ENCODE data around the gene FLVCR2.

The FLVCR2 gene

DNA sequence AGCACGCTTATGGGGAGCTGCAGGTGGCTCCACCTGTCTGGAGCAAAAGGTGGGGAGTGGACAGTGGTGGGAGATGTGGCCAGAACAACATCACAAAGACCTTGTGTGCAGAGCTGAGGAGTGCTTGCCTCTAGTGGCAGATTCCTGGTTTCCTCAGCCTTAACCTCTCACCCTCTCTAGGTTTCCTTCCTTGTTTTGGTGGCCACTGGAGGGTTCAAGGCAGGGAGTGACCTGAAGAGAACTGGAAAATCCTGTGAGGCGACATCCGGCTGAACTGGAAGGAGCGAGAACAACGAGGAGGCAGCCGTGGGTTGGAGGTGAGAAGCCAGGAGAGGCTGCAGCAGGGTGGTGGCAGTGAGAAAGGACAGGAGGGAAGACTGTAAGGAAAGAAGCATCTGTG lies 6.3 kb upstream of the FLVCR2 start:
- no peak overlapping the region for H3K27ac ChIP-seq (ENCODE audit: low read length)
- H3K9me3 ChIP-seq (ENCODE audit: control insufficient read depth in 1 of 2, low read length in 2 of 2): no peaks in the 10 kb centered on the region
- H3K27me3 ChIP-seq (ENCODE audit: low read depth, low read length): no peaks in the 10 kb centered on the region
- H3K4me1 ChIP-seq (ENCODE audit: control insufficient read depth in 1 of 2, insufficient read depth in 2 of 2, low read length in 2 of 2): no peaks in the 10 kb centered on the region
- H3K36me3 ChIP-seq (ENCODE audit: control insufficient read depth in 1 of 2, insufficient read depth in 2 of 2, low read length in 2 of 2): no peaks in the 10 kb centered on the region
- H3K4me3 ChIP-seq (ENCODE audit: low read depth in 1 of 2, low read length in 2 of 2): no peak overlapping the region

DNA sequence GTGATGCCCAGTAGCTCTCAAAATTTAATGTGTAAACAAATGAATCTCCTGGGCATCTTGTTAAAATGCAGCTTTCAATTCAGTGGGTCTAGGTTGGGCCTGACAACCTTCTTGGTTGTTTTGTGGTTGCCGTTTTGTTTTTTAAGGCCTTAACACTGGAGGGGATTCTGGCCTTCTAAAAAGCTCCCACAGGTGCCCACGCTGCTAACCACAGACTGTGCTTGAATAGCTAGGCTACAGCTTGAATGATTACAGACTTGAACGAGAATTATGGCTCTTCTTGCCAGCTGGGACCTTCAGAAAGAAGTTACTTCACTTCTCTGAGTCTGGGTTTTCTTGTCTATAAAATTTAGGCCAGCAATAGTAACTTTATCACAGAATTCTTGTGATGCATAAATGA lies 1.3 kb upstream of the FLVCR2 start:
- Histone ChIP-seq H3K36me3 (ENCODE audit: control insufficient read depth in 1 of 2, insufficient read depth in 2 of 2, low read length in 2 of 2) (no peaks in the 10 kb centered on the region), H3K4me1 (ENCODE audit: control insufficient read depth in 1 of 2, insufficient read depth in 2 of 2, low read length in 2 of 2) (peaks cover 9 to 12% of the 10 kb centered on the region in 2 donors), H3K9me3 (ENCODE audit: control insufficient read depth in 1 of 2, low read length in 2 of 2) (no peaks in the 10 kb centered on the region), H3K27ac (ENCODE audit: low read length) (no peak overlapping the region), H3K4me3 (ENCODE audit: low read depth in 1 of 2, low read length in 2 of 2) (no peak overlapping the region), H3K27me3 (ENCODE audit: low read depth, low read length) (no peaks in the 10 kb centered on the region)

DNA sequence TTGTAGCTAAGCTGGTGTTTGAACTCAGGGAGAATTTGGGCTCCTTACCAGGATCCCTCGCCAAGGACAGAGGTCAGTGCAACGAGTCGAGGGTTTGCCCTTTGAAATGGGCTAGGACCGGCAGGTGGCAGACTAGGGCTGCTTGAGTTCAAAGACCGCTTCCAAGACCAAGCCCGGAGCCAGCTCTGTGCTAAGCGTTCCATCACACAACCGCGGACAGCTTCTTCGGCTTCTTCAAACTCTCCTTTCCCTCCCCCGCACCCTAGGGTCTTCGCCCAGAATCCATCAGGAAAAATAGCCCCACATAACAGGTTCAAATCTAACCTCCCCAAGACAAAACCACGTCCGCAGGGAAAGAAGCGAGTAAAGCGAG lies 705 bp upstream of the FLVCR2 start:
- Histone ChIP-seq H3K27ac (ENCODE audit: low read length) (peak overlapping the region; percentile 80), H3K4me1 (ENCODE audit: control insufficient read depth in 1 of 2, insufficient read depth in 2 of 2, low read length in 2 of 2) (peaks cover 9 to 12% of the 10 kb centered on the region in 2 donors), H3K9me3 (ENCODE audit: control insufficient read depth in 1 of 2, low read length in 2 of 2) (no peaks in the 10 kb centered on the region), H3K36me3 (ENCODE audit: control insufficient read depth in 1 of 2, insufficient read depth in 2 of 2, low read length in 2 of 2) (no peaks in the 10 kb centered on the region), H3K4me3 (ENCODE audit: low read depth in 1 of 2, low read length in 2 of 2) (peak overlapping the region; percentile 74 to 77), H3K27me3 (ENCODE audit: low read depth, low read length) (no peaks in the 10 kb centered on the region)

DNA sequence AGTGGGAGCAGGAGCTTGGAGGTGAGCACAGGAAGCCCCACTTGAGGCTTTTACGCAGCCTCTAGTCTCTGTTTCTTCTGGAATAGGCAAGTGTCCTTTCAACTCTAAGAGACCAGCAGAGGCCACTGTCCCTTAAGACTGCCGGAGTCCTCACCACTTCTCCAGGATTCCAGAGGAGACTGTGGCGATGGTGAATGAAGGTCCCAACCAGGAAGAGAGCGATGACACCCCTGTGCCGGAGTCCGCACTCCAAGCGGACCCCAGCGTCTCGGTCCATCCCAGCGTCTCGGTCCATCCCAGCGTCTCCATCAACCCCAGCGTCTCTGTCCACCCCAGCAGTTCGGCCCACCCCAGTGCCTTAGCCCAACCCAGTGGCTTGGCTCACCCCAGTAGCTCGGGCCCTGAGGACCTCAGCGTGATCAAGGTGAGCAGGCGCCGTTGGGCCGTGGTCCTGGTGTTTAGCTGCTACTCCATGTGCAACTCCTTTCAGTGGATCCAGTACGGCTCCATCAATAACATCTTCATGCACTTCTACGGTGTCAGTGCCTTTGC lies 442 bp downstream of the FLVCR2 start:
- Histone ChIP-seq H3K27ac (ENCODE audit: low read length) (peak overlapping the region; percentile 61), H3K27me3 (ENCODE audit: low read depth, low read length) (no peaks in the 10 kb centered on the region), H3K4me3 (ENCODE audit: low read depth in 1 of 2, low read length in 2 of 2) (peak overlapping the region; percentile 63 to 74), H3K36me3 (ENCODE audit: control insufficient read depth in 1 of 2, insufficient read depth in 2 of 2, low read length in 2 of 2) (no peaks in the 10 kb centered on the region), H3K4me1 (ENCODE audit: control insufficient read depth in 1 of 2, insufficient read depth in 2 of 2, low read length in 2 of 2) (peaks cover 9 to 12% of the 10 kb centered on the region in 2 donors), H3K9me3 (ENCODE audit: control insufficient read depth in 1 of 2, low read length in 2 of 2) (no peaks in the 10 kb centered on the region)

DNA sequence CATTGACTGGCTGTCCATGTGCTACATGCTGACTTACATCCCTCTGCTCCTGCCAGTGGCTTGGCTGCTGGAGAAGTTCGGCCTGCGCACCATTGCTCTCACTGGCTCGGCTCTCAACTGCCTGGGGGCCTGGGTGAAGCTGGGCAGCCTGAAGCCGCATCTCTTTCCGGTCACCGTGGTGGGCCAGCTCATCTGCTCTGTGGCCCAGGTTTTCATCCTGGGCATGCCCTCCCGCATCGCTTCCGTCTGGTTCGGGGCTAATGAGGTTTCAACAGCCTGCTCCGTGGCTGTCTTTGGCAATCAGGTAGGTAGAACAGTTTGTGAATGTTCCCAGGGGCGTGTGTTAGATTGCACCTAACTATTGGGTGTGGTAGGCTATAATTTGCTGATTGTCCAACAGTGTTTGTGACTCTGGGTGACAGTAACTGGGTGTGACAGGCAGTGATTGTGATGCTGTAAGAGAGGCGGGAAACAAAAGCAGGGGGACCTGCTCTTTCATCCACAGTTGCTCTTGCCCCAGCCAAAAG lies 981 bp downstream of the FLVCR2 start:
- Histone ChIP-seq H3K36me3 (ENCODE audit: control insufficient read depth in 1 of 2, insufficient read depth in 2 of 2, low read length in 2 of 2) (no peaks in the 10 kb centered on the region), H3K9me3 (ENCODE audit: control insufficient read depth in 1 of 2, low read length in 2 of 2) (no peaks in the 10 kb centered on the region), H3K4me3 (ENCODE audit: low read depth in 1 of 2, low read length in 2 of 2) (peak overlapping the region; percentile 63 to 74), H3K4me1 (ENCODE audit: control insufficient read depth in 1 of 2, insufficient read depth in 2 of 2, low read length in 2 of 2) (peaks cover 9 to 12% of the 10 kb centered on the region in 2 donors), H3K27me3 (ENCODE audit: low read depth, low read length) (no peaks in the 10 kb centered on the region), H3K27ac (ENCODE audit: low read length) (peak overlapping the region; percentile 61)

DNA sequence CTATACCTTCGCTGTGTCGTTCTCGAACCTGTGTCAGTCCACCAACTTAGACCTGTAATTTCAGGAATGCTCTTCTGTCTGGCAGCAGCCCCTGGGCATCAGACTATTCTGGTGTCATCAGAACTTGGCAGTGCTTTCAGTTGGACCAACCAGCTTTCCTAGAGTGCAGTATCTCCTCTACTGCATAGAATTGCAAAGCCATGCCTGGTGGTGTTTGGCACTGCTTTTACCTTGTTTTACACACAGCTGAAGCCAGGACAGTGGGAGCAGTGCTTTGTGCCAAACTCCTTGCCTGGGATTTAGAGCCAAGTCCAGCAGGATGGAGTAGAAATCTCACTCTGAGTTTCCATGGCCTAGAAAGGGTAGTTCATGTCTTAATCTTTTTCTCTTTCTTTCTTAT lies 1.5 kb downstream of the FLVCR2 start:
- Histone ChIP-seq H3K36me3 (ENCODE audit: control insufficient read depth in 1 of 2, insufficient read depth in 2 of 2, low read length in 2 of 2) (no peaks in the 10 kb centered on the region), H3K4me1 (ENCODE audit: control insufficient read depth in 1 of 2, insufficient read depth in 2 of 2, low read length in 2 of 2) (peaks cover 9 to 12% of the 10 kb centered on the region in 2 donors), H3K27me3 (ENCODE audit: low read depth, low read length) (no peaks in the 10 kb centered on the region), H3K9me3 (ENCODE audit: control insufficient read depth in 1 of 2, low read length in 2 of 2) (no peaks in the 10 kb centered on the region), H3K4me3 (ENCODE audit: low read depth in 1 of 2, low read length in 2 of 2) (peak overlapping the region; percentile 63 to 74), H3K27ac (ENCODE audit: low read length) (peak overlapping the region; percentile 61)

DNA sequence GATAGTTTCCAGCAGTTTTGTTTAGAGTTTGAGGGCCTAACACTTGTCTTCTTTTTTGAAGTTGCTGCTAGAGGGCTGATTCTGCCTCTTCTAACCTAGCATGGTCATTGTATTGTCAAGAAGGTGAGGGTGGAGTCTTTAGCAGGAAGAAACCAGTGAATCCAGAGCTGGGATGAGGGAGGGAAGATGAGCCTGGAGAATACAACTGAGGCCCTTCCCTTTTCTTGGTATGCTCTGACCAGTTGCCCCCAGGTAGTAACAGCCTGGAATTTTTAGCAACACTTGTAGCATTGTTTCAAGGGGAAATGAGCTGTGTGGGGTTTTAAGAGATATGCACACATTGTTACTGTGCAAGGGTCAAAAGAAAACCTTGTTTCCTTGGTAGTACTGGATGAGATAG lies 9.0 kb downstream of the FLVCR2 start:
- Histone ChIP-seq H3K4me3 (ENCODE audit: low read depth in 1 of 2, low read length in 2 of 2) (no peak overlapping the region), H3K27me3 (ENCODE audit: low read depth, low read length) (no peaks in the 10 kb centered on the region), H3K27ac (ENCODE audit: low read length) (no peak overlapping the region), H3K9me3 (ENCODE audit: control insufficient read depth in 1 of 2, low read length in 2 of 2) (no peaks in the 10 kb centered on the region), H3K36me3 (ENCODE audit: control insufficient read depth in 1 of 2, insufficient read depth in 2 of 2, low read length in 2 of 2) (no peaks in the 10 kb centered on the region), H3K4me1 (ENCODE audit: control insufficient read depth in 1 of 2, insufficient read depth in 2 of 2, low read length in 2 of 2) (no peaks in the 10 kb centered on the region)

DNA sequence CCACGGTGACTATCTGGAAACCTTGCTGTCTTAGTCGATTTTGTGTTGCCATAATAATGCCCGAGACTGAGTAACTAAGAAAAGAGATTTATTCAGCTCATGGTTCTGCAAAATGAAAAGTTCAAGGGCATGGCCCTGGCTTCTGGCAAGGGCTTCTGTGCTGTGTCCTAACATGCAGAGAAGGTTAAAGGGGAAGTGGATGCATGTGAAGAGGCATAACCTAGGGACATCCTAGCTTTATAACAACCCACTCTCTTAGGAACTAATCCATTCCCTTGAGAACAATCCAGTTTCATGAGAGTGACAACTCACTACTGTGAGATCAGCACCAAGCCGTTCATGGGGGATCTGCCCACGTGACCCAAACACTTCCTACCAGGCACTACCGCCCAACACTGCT lies 11.5 kb downstream of the FLVCR2 start:
- H3K27me3 ChIP-seq (ENCODE audit: low read depth, low read length): no peaks in the 10 kb centered on the region
- no peaks in the 10 kb centered on the region for H3K9me3 ChIP-seq (ENCODE audit: control insufficient read depth in 1 of 2, low read length in 2 of 2)
- no peaks in the 10 kb centered on the region for H3K36me3 ChIP-seq (ENCODE audit: control insufficient read depth in 1 of 2, insufficient read depth in 2 of 2, low read length in 2 of 2)
- H3K4me3 ChIP-seq (ENCODE audit: low read depth in 1 of 2, low read length in 2 of 2): no peak overlapping the region
- H3K4me1 ChIP-seq (ENCODE audit: control insufficient read depth in 1 of 2, insufficient read depth in 2 of 2, low read length in 2 of 2): no peaks in the 10 kb centered on the region
- H3K27ac ChIP-seq (ENCODE audit: low read length): no peak overlapping the region

DNA sequence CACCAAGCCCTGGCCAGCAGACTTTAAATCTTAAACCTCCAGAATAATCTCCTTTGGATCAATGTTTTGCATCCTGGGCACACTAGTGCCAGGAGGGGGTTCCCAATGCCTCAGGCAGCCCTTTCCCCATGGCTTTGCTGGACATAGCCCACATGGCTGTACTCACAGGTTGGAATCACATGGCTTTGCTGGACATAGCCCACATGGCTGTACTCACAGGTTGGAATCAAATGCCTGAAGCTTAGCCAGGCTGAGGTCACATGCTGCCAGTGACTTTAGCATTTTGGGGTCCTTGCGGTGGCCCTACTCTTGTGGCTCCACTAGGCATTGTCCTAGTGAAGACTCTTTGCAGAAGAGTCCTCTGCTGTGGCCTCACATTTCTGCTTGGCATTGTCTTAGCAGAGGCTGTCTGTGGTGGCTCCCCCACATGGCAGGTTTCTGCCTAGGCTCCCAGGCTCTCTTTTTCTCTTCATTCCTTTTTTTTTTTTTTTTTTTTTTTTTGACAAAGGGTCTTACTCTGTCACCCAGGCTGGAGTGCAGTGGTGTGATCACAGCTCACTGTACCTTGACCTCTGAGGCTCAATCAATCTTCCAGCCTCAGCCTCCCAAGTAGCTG lies 13.0 kb downstream of the FLVCR2 start:
- Histone ChIP-seq H3K9me3 (ENCODE audit: control insufficient read depth in 1 of 2, low read length in 2 of 2) (no peaks in the 10 kb centered on the region), H3K4me1 (ENCODE audit: control insufficient read depth in 1 of 2, insufficient read depth in 2 of 2, low read length in 2 of 2) (no peaks in the 10 kb centered on the region), H3K36me3 (ENCODE audit: control insufficient read depth in 1 of 2, insufficient read depth in 2 of 2, low read length in 2 of 2) (no peaks in the 10 kb centered on the region), H3K27me3 (ENCODE audit: low read depth, low read length) (no peaks in the 10 kb centered on the region), H3K27ac (ENCODE audit: low read length) (no peak overlapping the region), H3K4me3 (ENCODE audit: low read depth in 1 of 2, low read length in 2 of 2) (no peak overlapping the region)

DNA sequence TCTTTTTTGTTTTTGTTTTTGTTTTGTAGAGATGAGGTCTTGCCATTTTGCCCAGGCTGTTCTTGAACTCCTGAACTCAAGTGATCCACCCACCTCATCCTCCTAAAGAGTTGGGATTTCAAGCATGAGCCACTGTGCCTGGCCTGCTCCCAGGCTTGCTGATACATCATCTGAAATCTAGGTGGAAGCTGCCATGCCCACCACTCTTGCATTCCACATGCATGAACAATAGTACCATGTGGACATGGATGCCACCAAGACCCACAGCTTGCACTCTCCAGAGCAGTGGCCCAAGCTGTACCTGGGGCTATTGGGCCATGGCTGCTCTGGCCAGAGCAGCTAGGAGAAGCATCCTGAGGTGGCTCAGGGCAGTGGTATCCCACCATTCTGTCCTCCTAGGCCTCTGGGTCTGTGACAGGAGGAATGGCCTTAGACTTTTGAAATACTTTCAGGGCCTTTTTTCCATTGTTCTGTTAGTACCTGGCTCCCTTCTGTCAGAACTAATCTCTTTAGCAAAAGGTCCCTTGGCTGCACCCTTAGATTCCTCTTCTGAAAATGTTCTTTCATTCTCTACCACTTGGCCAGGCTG lies 13.7 kb downstream of the FLVCR2 start:
- Histone ChIP-seq H3K9me3 (ENCODE audit: control insufficient read depth in 1 of 2, low read length in 2 of 2) (no peaks in the 10 kb centered on the region), H3K36me3 (ENCODE audit: control insufficient read depth in 1 of 2, insufficient read depth in 2 of 2, low read length in 2 of 2) (no peaks in the 10 kb centered on the region), H3K4me3 (ENCODE audit: low read depth in 1 of 2, low read length in 2 of 2) (no peak overlapping the region), H3K27ac (ENCODE audit: low read length) (no peak overlapping the region), H3K4me1 (ENCODE audit: control insufficient read depth in 1 of 2, insufficient read depth in 2 of 2, low read length in 2 of 2) (no peaks in the 10 kb centered on the region), H3K27me3 (ENCODE audit: low read depth, low read length) (no peaks in the 10 kb centered on the region)

DNA sequence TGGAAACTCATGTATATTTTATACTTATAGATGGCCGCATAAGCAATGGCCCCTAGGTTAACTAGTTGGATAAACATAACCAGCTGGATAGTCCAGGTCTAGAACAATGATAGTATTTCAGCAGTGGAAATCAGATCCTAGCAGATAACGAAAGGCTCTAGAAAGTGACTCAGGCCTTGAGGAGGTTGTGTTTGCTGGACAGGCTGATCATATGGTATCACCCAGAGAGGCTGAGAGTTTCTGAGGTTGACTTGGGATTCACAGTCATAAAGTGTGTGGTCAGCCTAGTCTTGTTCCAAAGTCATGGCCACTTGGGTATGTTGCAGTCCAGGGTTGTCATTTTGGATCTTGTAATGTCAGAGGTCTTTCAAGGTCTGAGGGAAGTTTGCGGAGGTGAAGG lies 16.8 kb downstream of the FLVCR2 start:
- Histone ChIP-seq H3K27ac (ENCODE audit: low read length) (no peak overlapping the region), H3K4me3 (ENCODE audit: low read depth in 1 of 2, low read length in 2 of 2) (no peak overlapping the region), H3K4me1 (ENCODE audit: control insufficient read depth in 1 of 2, insufficient read depth in 2 of 2, low read length in 2 of 2) (no peaks in the 10 kb centered on the region)

More for the DNA sequence above, 16.8 kb downstream of the FLVCR2 start:
- Histone ChIP-seq H3K36me3 (ENCODE audit: control insufficient read depth in 1 of 2, insufficient read depth in 2 of 2, low read length in 2 of 2) (no peaks in the 10 kb centered on the region), H3K9me3 (ENCODE audit: control insufficient read depth in 1 of 2, low read length in 2 of 2) (no peaks in the 10 kb centered on the region), H3K27me3 (ENCODE audit: low read depth, low read length) (no peaks in the 10 kb centered on the region)

Measured in muscle layer of duodenum (tissue), 2 donors.